Vagina (tissue), 2 donors: ENCODE data around the gene SPTLC1. TPM values are rescaled to one million over a fixed set of nuclear protein-coding genes. Genes with fewer than 3 reads are reported as not detected.

ENCODE experiments used
- DNase-seq, 2 donors: peaks; one replicate each; pipeline ENCODE4 v3.0.0-alpha.2; 2017; ENCODE audit errors: extremely low spot score in 2 of 2
- H3K27ac ChIP-seq: fragments of 200-600 bp; sonication (generic); one replicate; pipeline ENCODE4 v1.5.1; 2019
- H3K27me3 ChIP-seq: fragments of 200-600 bp; sonication (generic); one replicate; pipeline ENCODE4 v1.5.1; 2019
- H3K36me3 ChIP-seq, 2 donors: fragments of 200-600 bp; sonication (generic); one replicate each; pipeline ENCODE4 v1.5.1; 2017 to 2019
- H3K4me1 ChIP-seq: fragments of 200-600 bp; sonication (generic); one replicate; pipeline ENCODE4 v1.5.1; 2019
- H3K4me3 ChIP-seq, 2 donors: fragments of 200-600 bp; sonication (generic); 1 replicate in 1 of 2; 2 replicates in 1 of 2; pipeline ENCODE4 v1.5.1; 2016 to 2019
- H3K9me3 ChIP-seq: fragments of 200-600 bp; sonication (generic); one replicate; pipeline ENCODE4 v1.5.1; 2019
- CTCF ChIP-seq, 3 experiments: fragments of 450-650 bp in 2 of 3; fragments of 200-600 bp in 1 of 3; sonication (generic) in 1 of 3; IDR thresholded peaks; one replicate each; pipeline ENCODE4 v1.5.1; 2017 to 2019; ENCODE audit warnings: antibody characterized with exemption in 3 of 3, mild to moderate bottlenecking in 2 of 3, moderate library complexity in 2 of 3
- POLR2A ChIP-seq, 2 donors: fragments of 450-650 bp; IDR thresholded peaks; one replicate each; pipeline ENCODE4 v1.6.1; 2017; ENCODE audit warnings: antibody characterized with exemption in 2 of 2, mild to moderate bottlenecking in 2 of 2, moderate library complexity in 2 of 2
- POLR2AphosphoS5 ChIP-seq, 2 donors: sonication (generic); formaldehyde crosslinking; IDR thresholded peaks; one replicate each; pipeline ENCODE4 v1.9.0; 2017; ENCODE audit warnings: antibody characterized with exemption in 2 of 2, mild to moderate bottlenecking in 2 of 2, low read depth in 1 of 2; ENCODE audit not compliant: insufficient read depth in 1 of 2
- intact Hi-C: fragments of 100-400 bp; cut with DNase I; formaldehyde crosslinking; loops from one replicate; pipeline ENCODE4 v1.15.1; 2023
- total RNA-seq: library from RNA; depleted of rRNA; stranded (reverse); fragments of >200 nt; gene quantifications from one replicate; pipeline ENCODE4 v1.2.3, GENCODE V29; 2016

Gene SPTLC1
- total RNA-seq, 1 donor from 2014 or later, result 68.5 TPM

GRCh38 chr9:92058026-92058425 is 57.2 kb downstream of the SPTLC1 start:
- Histone ChIP-seq H3K4me3 (no peak overlapping the region), H3K36me3 (peaks cover 0 to 54% of the 10 kb centered on the region in 2 donors), H3K27me3 (no peaks in the 10 kb centered on the region), H3K4me1 (no peaks in the 10 kb centered on the region), H3K9me3 (peaks cover 4% of the 10 kb centered on the region), H3K27ac (no peak overlapping the region)
- no peak for DNase-seq
- TF ChIP-seq POLR2AphosphoS5 (IDR thresholded peaks at IDR 0.05; ENCODE audit: insufficient read depth in 1 of 2, low read depth in 1 of 2), result no peak
- TF ChIP-seq POLR2A (IDR thresholded peaks at IDR 0.05), result no peak
- TF ChIP-seq CTCF (IDR thresholded peaks at IDR 0.05), result no peak
- intact Hi-C loops, result no loop called here

GRCh38 chr9:92057226-92057625 is 58.0 kb downstream of the SPTLC1 start:
- no peaks in the 10 kb centered on the region for H3K4me1 ChIP-seq
- peaks cover 0 to 56% of the 10 kb centered on the region in 2 donors for H3K36me3 ChIP-seq
- TF ChIP-seq CTCF (IDR thresholded peaks at IDR 0.05) (no peak), POLR2AphosphoS5 (IDR thresholded peaks at IDR 0.05; ENCODE audit: insufficient read depth in 1 of 2, low read depth in 1 of 2) (no peak), POLR2A (IDR thresholded peaks at IDR 0.05) (no peak)
- intact Hi-C loops, result no loop called here
- H3K27ac ChIP-seq, result no peak overlapping the region
- no peak overlapping the region for H3K4me3 ChIP-seq
- DNase-seq, result no peak
- H3K27me3 ChIP-seq, result no peaks in the 10 kb centered on the region
- peaks cover 4% of the 10 kb centered on the region for H3K9me3 ChIP-seq

- no peaks in the 10 kb centered on the region for H3K9me3 ChIP-seq
- H3K36me3 ChIP-seq, result peaks cover 0 to 47% of the 10 kb centered on the region in 2 donors
- H3K27ac ChIP-seq, result no peak overlapping the region
- H3K27me3 ChIP-seq, result no peaks in the 10 kb centered on the region
- no peak overlapping the region for H3K4me3 ChIP-seq
- no peak for DNase-seq
- H3K4me1 ChIP-seq, result no peaks in the 10 kb centered on the region
- TF ChIP-seq POLR2AphosphoS5 (IDR thresholded peaks at IDR 0.05; ENCODE audit: insufficient read depth in 1 of 2, low read depth in 1 of 2) (no peak), POLR2A (IDR thresholded peaks at IDR 0.05) (no peak), CTCF (IDR thresholded peaks at IDR 0.05) (no peak)
- intact Hi-C loops, result no loop called here
These were observed 59.6 kb downstream of the SPTLC1 start for GRCh38 chr9:92055624-92056023.

- intact Hi-C loops, result no loop called here
- no peak for DNase-seq
- H3K4me1 ChIP-seq, result peaks cover 7% of the 10 kb centered on the region
- H3K27ac ChIP-seq, result no peak overlapping the region
- no peaks in the 10 kb centered on the region for H3K27me3 ChIP-seq
- H3K4me3 ChIP-seq, result no peak overlapping the region
- peaks cover 0 to 31% of the 10 kb centered on the region in 2 donors for H3K36me3 ChIP-seq
- no peak for TF ChIP-seq POLR2AphosphoS5 (IDR thresholded peaks at IDR 0.05; ENCODE audit: insufficient read depth in 1 of 2, low read depth in 1 of 2)
- TF ChIP-seq CTCF (IDR thresholded peaks at IDR 0.05), result no peak
- TF ChIP-seq POLR2A (IDR thresholded peaks at IDR 0.05), result no peak
- no peaks in the 10 kb centered on the region for H3K9me3 ChIP-seq
These were observed 66.1 kb downstream of the SPTLC1 start for GRCh38 chr9:92048924-92049625.

- DNase-seq, result no peak
- H3K36me3 ChIP-seq, result peaks cover 0 to 35% of the 10 kb centered on the region in 2 donors
- no peak overlapping the region for H3K4me3 ChIP-seq
- intact Hi-C loops, result no loop called here
- H3K9me3 ChIP-seq, result no peaks in the 10 kb centered on the region
- H3K27me3 ChIP-seq, result no peaks in the 10 kb centered on the region
- TF ChIP-seq POLR2A (IDR thresholded peaks at IDR 0.05) (no peak), CTCF (IDR thresholded peaks at IDR 0.05) (no peak), POLR2AphosphoS5 (IDR thresholded peaks at IDR 0.05; ENCODE audit: insufficient read depth in 1 of 2, low read depth in 1 of 2) (no peak)
- H3K4me1 ChIP-seq, result peaks cover 7% of the 10 kb centered on the region
- H3K27ac ChIP-seq, result peak overlapping the region; percentile 22
These were observed 67.7 kb downstream of the SPTLC1 start for GRCh38 chr9:92047500-92047899.
